ENCODE measurements around the gene CSH2. TPM values are rescaled to one million over a fixed set of nuclear protein-coding genes. Genes with fewer than 3 reads are reported as not detected.
"Not testable (repeated sequence)": the region's sequence is repeated elsewhere in the genome, so short reads cannot be mapped to it uniquely, and the experiment has no call there.

The CSH2 gene
- polyA plus RNA-seq, 5 donors, result 0.88 to 5.8 TPM; not detected in 3

- DNase-seq, result no peak
Observed at GRCh38 chr17:63859257-63859656, 14.2 kb downstream of the CSH2 start.

GRCh38 chr17:63856425-63856824, 17.1 kb downstream of the CSH2 start:
- DNase-seq, result not testable (repeated sequence)

- no peak for DNase-seq
Observed at GRCh38 chr17:63855185-63855584, 18.3 kb downstream of the CSH2 start.

- no peak for DNase-seq
Observed at GRCh38 chr17:63854709-63855108, 18.8 kb downstream of the CSH2 start.

GRCh38 chr17:63853260-63853659, 20.2 kb downstream of the CSH2 start:
- DNase-seq, result no peak

GRCh38 chr17:63850401-63850800, 23.1 kb downstream of the CSH2 start:
- no peak for DNase-seq

GRCh38 chr17:63848834-63849689, 24.4 kb downstream of the CSH2 start:
- DNase-seq, result peak; percentile 84 to 86

GRCh38 chr17:63847525-63848249, 25.8 kb downstream of the CSH2 start:
- DNase-seq, result no peak

GRCh38 chr17:63845509-63845908, 28.0 kb downstream of the CSH2 start:
- no peak for DNase-seq

- peak in 1 of 2 donors; percentile 45 for DNase-seq
Observed at GRCh38 chr17:63843910-63844677, 29.4 kb downstream of the CSH2 start.

- DNase-seq, result peak; percentile 86 to 90
Observed at GRCh38 chr17:63843387-63843888, 30.0 kb downstream of the CSH2 start.

- peak; percentile 98 to 99 for DNase-seq
Observed at GRCh38 chr17:63842540-63843386, 30.7 kb downstream of the CSH2 start, which contains the start of gene SMARCD2. Gene SMARCD2 (minus strand): TSS chr17:63842685. CDS start chr17:63842674, 11 bp downstream.

- DNase-seq, result peak in 1 of 2 donors; percentile 52
Observed at GRCh38 chr17:63842173-63842539, 31.3 kb downstream of the CSH2 start.

GRCh38 chr17:63841350-63842172, 31.9 kb downstream of the CSH2 start:
- peak; percentile 70 to 77 for DNase-seq

GRCh38 chr17:63840591-63841349, 32.7 kb downstream of the CSH2 start:
- DNase-seq, result no peak

GRCh38 chr17:63838631-63839171, 34.8 kb downstream of the CSH2 start:
- peak; percentile 81 to 87 for DNase-seq

- DNase-seq, result no peak
Observed at GRCh38 chr17:63837962-63838600, 35.4 kb downstream of the CSH2 start.

- DNase-seq, result no peak
Observed at GRCh38 chr17:63837480-63837879, 36.0 kb downstream of the CSH2 start.
